SK-N-SH treated with all-trans-retinoic acid at 6 μM for 48 hours (cell line): ENCODE results near the gene KRT9.

ENCODE experiments used
- ARNTL ChIP-seq: fragments of 450-650 bp; formaldehyde crosslinking; IDR thresholded peaks from 2 replicates; pipeline ENCODE4 v1.5.0; 2020; ENCODE audit warnings: low read depth, mild to moderate bottlenecking, moderate library complexity, borderline replicate concordance
- ESRRG ChIP-seq: fragments of 250-450 bp; sonication (Bioruptor Pico); IDR thresholded peaks from 2 replicates; pipeline ENCODE4 v1.6.1; 2021; ENCODE audit warnings: mild to moderate bottlenecking
- OSR1 ChIP-seq: fragments of 250-450 bp; sonication (Bioruptor Pico); IDR thresholded peaks from 2 replicates; pipeline ENCODE4 v1.8.0; 2022; ENCODE audit warnings: moderate library complexity, mild to moderate bottlenecking, inconsistent platforms
- SNAI2 ChIP-seq: fragments of 250-450 bp; sonication (Bioruptor Pico); IDR thresholded peaks from 2 replicates; pipeline ENCODE4 v1.5.0; 2020; ENCODE audit warnings: mild to moderate bottlenecking, moderate library complexity
- TOX ChIP-seq: fragments of 250-450 bp; sonication (Bioruptor Pico); IDR thresholded peaks from 2 replicates; pipeline ENCODE4 v1.8.0; 2021; ENCODE audit warnings: mild to moderate bottlenecking, moderate library complexity, borderline replicate concordance
- ZNF70 ChIP-seq: fragments of 450-650 bp; formaldehyde crosslinking; IDR thresholded peaks from 2 replicates; pipeline ENCODE4 v1.5.0; 2020; ENCODE audit warnings: mild to moderate bottlenecking, moderate library complexity
- TF ChIP-seq, protein P1 (sequence below): fragments of 250-450 bp; sonication (Bioruptor Pico); IDR thresholded peaks from 2 replicates; pipeline ENCODE4 v1.8.0; 2021; ENCODE audit warnings: low read depth, mild to moderate bottlenecking, moderate library complexity, borderline replicate concordance
- TF ChIP-seq, protein P2 (sequence below): fragments of 250-450 bp; sonication (Bioruptor Pico); IDR thresholded peaks from 2 replicates; pipeline ENCODE4 v1.8.0; 2020; ENCODE audit warnings: mild to moderate bottlenecking, moderate library complexity, borderline replicate concordance
- TF ChIP-seq, protein P3 (sequence below): fragments of 250-450 bp; sonication (Bioruptor Pico); IDR thresholded peaks from 2 replicates; pipeline ENCODE4 v1.5.1; 2020; ENCODE audit warnings: low read depth, mild to moderate bottlenecking, moderate library complexity

DNA sequence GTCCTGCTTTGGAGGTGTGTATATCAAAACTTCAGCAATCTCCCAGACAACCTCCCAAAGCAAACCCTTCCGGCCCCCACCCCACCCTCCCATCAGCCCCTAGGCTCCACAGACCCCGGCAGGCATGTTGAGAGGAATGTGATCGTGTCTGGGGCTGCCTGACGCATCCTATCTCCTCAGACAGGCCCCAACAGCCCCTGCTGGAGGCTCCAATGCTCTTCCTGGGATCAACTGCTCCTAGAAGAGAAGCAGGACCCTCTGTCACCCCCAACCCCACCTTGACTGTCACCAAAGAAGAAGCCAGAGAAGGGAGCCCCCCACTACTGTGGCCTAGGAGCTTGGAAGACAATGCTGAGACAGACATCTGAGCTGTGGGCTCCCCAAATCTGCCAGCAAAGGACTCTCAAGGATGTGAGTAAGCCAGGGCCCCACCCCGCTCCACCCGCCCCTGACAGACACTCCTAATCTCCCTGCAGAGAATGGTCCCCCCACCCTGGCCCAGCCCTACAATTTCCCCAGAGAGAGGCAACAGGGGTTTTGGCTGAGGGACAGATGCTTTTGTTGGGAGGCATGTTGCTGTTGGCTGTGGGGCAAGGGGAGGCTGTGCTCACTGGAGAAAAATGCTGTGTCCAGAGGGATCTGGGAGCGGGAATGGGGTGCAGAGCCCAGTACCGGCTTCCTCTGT is 16.4 kb upstream of the KRT9 start:
- no peak for TF ChIP-seq TOX
- TF ChIP-seq, protein P1, sequence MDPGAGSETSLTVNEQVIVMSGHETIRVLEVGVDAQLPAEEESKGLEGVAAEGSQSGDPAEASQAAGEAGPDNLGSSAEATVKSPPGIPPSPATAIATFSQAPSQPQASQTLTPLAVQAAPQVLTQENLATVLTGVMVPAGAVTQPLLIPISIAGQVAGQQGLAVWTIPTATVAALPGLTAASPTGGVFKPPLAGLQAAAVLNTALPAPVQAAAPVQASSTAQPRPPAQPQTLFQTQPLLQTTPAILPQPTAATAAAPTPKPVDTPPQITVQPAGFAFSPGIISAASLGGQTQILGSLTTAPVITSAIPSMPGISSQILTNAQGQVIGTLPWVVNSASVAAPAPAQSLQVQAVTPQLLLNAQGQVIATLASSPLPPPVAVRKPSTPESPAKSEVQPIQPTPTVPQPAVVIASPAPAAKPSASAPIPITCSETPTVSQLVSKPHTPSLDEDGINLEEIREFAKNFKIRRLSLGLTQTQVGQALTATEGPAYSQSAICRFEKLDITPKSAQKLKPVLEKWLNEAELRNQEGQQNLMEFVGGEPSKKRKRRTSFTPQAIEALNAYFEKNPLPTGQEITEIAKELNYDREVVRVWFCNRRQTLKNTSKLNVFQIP (CRISPR knock-in tag) = no peak
- no peak for TF ChIP-seq ESRRG (CRISPR knock-in tag)
- no peak for TF ChIP-seq SNAI2 (CRISPR knock-in tag)
- no peak for TF ChIP-seq OSR1 (CRISPR knock-in tag)
- TF ChIP-seq, protein P2, sequence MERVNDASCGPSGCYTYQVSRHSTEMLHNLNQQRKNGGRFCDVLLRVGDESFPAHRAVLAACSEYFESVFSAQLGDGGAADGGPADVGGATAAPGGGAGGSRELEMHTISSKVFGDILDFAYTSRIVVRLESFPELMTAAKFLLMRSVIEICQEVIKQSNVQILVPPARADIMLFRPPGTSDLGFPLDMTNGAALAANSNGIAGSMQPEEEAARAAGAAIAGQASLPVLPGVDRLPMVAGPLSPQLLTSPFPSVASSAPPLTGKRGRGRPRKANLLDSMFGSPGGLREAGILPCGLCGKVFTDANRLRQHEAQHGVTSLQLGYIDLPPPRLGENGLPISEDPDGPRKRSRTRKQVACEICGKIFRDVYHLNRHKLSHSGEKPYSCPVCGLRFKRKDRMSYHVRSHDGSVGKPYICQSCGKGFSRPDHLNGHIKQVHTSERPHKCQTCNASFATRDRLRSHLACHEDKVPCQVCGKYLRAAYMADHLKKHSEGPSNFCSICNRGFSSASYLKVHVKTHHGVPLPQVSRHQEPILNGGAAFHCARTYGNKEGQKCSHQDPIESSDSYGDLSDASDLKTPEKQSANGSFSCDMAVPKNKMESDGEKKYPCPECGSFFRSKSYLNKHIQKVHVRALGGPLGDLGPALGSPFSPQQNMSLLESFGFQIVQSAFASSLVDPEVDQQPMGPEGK (CRISPR knock-in tag) = no peak
- no peak for TF ChIP-seq ZNF70 (CRISPR knock-in tag)
- TF ChIP-seq ARNTL (CRISPR knock-in tag) = no peak
- TF ChIP-seq, protein P3, sequence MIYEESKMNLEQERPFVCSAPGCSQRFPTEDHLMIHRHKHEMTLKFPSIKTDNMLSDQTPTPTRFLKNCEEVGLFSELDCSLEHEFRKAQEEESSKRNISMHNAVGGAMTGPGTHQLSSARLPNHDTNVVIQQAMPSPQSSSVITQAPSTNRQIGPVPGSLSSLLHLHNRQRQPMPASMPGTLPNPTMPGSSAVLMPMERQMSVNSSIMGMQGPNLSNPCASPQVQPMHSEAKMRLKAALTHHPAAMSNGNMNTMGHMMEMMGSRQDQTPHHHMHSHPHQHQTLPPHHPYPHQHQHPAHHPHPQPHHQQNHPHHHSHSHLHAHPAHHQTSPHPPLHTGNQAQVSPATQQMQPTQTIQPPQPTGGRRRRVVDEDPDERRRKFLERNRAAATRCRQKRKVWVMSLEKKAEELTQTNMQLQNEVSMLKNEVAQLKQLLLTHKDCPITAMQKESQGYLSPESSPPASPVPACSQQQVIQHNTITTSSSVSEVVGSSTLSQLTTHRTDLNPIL = no peak
